Thoracic aorta (tissue), 2 donors: ENCODE measurements around the gene ZNF524. TPM values are rescaled to one million over a fixed set of nuclear protein-coding genes. Genes with fewer than 3 reads are reported as not detected.

ENCODE experiments used
- ATAC-seq: fragments of 150-250 bp; one replicate; pipeline ENCODE4 v1.8.0; 2017; ENCODE audit warnings: low read depth; ENCODE audit not compliant: insufficient number of reproducible peaks, low FRiP score
- DNase-seq: peaks from one replicate; pipeline ENCODE4 v3.0.0-alpha.2; 2020; ENCODE audit warnings: low spot score
- H3K27ac ChIP-seq, 2 donors: fragments of 200-600 bp; sonication (generic); 1 replicate in 1 of 2; 2 replicates in 1 of 2; pipeline ENCODE4 v1.5.1; 2016; ENCODE audit warnings: mild to moderate bottlenecking in 2 of 2, moderate library complexity in 2 of 2
- H3K27me3 ChIP-seq: fragments of 200-600 bp; sonication (generic); replicated peaks from 2 replicates; pipeline ENCODE4 v1.6.0; 2016; ENCODE audit warnings: mild to moderate bottlenecking; ENCODE audit not compliant: insufficient read depth
- H3K36me3 ChIP-seq: fragments of 200-600 bp; sonication (generic); one replicate; pipeline ENCODE4 v1.5.1; 2016
- H3K4me1 ChIP-seq, 2 donors: fragments of 200-600 bp; sonication (generic); 1 replicate in 1 of 2; 2 replicates in 1 of 2; pipeline versions ENCODE4 v1.5.1 to v1.6.0; 2016; ENCODE audit warnings: low read depth in 2 of 2, mild to moderate bottlenecking in 1 of 2; ENCODE audit not compliant: control insufficient read depth in 1 of 2
- H3K4me3 ChIP-seq: fragments of 200-600 bp; sonication (generic); 2 replicates; pipeline ENCODE4 v1.5.1; 2016; ENCODE audit warnings: mild to moderate bottlenecking
- H3K9me3 ChIP-seq: fragments of 200-600 bp; sonication (generic); 2 replicates; pipeline ENCODE4 v1.5.1; 2016
- total RNA-seq, 2 donors: library from RNA; depleted of rRNA; stranded (reverse); fragments of >200 nt; gene quantifications; one replicate each; pipeline versions ENCODE4 v1.1.0 to v1.2.3, GENCODE V29; 2016
- TF ChIP-seq, protein P1 (sequence below): fragments of 200-600 bp; sonication (generic); IDR thresholded peaks from one replicate; pipeline ENCODE4 v1.5.1; 2019; ENCODE audit warnings: antibody characterized with exemption

Gene ZNF524
- total RNA-seq, 2 donors from 2014 or later: 21.7 to 26.4 TPM

DNA sequence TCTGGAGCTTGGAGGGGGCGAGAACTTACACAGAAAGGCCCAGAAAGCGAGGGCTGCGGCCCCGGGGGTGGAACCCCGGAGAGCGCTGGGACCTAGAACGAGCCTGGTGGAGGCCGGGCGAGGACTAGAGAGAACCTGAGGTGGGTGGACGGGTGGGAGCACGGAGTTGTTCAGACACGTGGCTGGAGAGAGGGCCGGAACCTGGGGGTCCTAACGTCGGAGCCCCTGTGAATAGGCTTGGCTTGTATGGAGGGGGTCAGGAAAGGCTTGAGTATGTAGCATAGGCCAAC is 43.7 kb downstream of the ZNF524 start:
- no peak for ATAC-seq
- H3K27me3 ChIP-seq: no peaks in the 10 kb centered on the region
- peaks cover 51 to 62% of the 10 kb centered on the region in 2 donors for H3K4me1 ChIP-seq
- H3K9me3 ChIP-seq: no peaks in the 10 kb centered on the region
- peaks cover 6% of the 10 kb centered on the region for H3K36me3 ChIP-seq
- peak overlapping the region; percentile 89 to 92 for H3K27ac ChIP-seq
- TF ChIP-seq, protein P1, sequence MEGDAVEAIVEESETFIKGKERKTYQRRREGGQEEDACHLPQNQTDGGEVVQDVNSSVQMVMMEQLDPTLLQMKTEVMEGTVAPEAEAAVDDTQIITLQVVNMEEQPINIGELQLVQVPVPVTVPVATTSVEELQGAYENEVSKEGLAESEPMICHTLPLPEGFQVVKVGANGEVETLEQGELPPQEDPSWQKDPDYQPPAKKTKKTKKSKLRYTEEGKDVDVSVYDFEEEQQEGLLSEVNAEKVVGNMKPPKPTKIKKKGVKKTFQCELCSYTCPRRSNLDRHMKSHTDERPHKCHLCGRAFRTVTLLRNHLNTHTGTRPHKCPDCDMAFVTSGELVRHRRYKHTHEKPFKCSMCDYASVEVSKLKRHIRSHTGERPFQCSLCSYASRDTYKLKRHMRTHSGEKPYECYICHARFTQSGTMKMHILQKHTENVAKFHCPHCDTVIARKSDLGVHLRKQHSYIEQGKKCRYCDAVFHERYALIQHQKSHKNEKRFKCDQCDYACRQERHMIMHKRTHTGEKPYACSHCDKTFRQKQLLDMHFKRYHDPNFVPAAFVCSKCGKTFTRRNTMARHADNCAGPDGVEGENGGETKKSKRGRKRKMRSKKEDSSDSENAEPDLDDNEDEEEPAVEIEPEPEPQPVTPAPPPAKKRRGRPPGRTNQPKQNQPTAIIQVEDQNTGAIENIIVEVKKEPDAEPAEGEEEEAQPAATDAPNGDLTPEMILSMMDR: no peak
- DNase-seq: no peak
- peak overlapping the region; percentile 96 for H3K4me3 ChIP-seq

DNA sequence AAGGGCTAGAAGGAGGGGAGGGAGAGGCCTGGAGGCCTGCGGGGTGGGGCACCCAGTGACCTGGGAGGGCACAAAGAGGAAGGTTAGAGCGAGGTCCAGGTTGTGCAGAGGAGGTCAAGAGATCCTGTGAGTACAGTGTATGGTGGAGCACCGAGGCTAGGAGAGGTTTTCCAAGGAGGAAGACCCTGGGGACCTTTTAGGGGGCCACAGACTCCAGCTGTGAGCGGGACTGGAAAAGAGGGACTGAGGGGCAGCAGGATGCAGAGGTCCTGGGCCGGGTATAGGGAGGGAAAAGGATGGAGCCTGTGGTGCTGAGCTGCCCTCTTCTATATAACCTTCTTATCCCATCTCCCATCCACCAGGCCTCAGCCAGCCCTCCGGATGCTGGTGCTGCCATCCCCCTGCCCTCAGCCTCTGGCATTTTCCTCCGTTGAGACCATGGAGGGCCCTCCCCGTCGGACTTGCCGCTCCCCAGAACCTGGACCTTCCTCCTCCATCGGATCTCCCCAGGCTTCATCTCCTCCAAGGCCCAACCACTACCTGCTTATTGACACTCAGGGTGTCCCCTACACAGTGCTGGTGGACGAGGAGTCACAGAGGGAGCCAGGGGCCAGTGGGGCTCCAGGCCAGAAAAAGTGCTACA is 44.2 kb downstream of the ZNF524 start:
- Histone ChIP-seq H3K4me1 (peaks cover 54 to 62% of the 10 kb centered on the region in 2 donors), H3K36me3 (peaks cover 6% of the 10 kb centered on the region), H3K9me3 (no peaks in the 10 kb centered on the region), H3K27ac (peak overlapping the region; percentile 89 to 92), H3K4me3 (peak overlapping the region; percentile 96), H3K27me3 (no peaks in the 10 kb centered on the region)
- DNase-seq: no peak
- TF ChIP-seq, protein P1: no peak
- no peak for ATAC-seq

DNA sequence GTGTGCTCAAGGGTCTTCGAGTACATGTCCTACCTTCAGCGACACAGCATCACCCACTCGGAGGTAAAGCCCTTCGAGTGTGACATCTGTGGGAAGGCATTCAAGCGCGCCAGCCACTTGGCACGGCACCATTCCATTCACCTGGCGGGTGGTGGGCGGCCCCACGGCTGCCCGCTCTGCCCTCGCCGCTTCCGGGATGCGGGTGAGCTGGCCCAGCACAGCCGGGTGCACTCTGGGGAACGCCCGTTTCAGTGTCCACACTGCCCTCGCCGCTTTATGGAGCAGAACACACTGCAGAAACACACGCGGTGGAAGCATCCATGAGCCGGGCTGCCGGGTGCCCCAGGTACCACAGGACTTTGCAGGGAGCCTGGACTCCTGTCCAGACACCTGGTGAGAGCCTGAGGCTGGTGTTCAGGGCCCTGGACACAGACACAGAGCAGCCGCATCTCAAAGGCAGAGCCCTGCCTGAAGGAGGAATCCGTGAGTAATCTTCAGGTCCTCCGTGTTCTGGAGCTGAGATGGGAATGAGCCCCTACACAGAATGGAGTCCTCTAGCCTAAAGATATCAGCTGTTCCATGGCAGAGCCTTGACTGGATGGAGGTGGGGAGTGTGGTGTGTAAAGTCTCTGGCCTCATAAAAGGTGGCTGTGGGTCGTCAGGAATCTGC is 44.9 kb downstream of the ZNF524 start:
- H3K9me3 ChIP-seq: no peaks in the 10 kb centered on the region
- H3K27ac ChIP-seq: no peak overlapping the region
- H3K4me3 ChIP-seq: no peak overlapping the region
- peaks cover 6% of the 10 kb centered on the region for H3K36me3 ChIP-seq
- peaks cover 49 to 58% of the 10 kb centered on the region in 2 donors for H3K4me1 ChIP-seq
- ATAC-seq: no peak
- no peaks in the 10 kb centered on the region for H3K27me3 ChIP-seq
- DNase-seq: no peak
- TF ChIP-seq, protein P1: no peak

DNA sequence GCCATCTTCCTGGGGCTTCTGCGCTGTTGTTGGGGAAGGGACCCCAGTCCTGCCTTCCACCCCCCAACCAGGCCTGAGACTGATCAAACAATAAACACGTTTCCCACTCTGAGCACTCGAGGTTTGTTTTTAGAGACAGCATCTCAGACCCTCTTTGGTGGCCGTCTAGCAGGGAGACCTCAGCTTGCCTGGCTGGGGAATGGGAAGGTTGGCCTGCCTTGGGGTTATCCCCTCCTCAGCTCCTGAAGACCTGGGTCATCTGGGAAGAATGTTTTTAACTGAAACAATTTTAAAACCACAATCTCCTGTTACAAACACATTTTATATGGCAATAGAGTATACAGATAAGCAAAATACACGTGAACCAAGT is 45.4 kb downstream of the ZNF524 start:
- H3K27me3 ChIP-seq: no peaks in the 10 kb centered on the region
- no peak overlapping the region for H3K27ac ChIP-seq
- H3K4me3 ChIP-seq: no peak overlapping the region
- ATAC-seq (no peak), DNase-seq (no peak)
- no peaks in the 10 kb centered on the region for H3K9me3 ChIP-seq
- TF ChIP-seq, protein P1: no peak
- peaks cover 6% of the 10 kb centered on the region for H3K36me3 ChIP-seq
- H3K4me1 ChIP-seq: peaks cover 44 to 53% of the 10 kb centered on the region in 2 donors

DNA sequence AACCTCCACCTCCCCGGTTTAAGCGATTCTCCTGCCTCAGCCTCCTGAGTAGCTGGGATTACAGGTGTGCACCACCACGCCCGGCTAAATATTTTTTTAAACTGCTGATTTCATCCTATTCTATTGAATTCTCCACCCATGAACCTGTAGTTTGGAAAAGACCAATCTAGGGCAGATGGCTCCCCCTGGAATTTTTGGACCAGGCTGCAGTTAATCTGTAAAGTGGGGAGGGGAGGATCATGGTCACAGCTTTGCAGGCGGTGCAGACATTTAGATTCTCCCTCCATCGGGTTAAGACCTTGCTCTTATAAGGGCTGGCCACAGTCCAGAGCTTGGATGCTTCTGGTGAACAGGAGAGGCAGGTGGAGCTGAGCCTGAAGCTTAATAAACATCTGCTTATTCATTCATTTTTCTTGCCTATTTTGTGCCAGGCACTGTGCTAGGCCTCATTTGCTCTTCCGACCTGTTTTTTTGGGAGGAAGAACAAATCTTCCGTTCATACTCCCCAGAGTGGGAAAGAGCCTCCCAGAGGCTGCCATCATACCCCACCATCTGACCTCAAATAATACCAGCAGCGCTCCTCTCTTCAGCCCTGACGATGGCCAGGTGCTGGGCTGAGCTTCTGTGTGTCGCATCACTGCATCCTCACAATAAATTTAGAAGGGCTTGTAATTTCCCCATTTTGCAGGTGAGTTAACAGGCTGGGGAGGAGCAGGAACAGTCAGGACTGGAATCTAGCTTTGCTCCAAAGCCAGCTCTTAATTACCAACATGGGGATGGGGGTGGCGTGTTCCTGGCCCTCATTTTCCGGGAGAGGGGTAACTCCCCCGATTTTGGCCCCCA is 47.0 kb downstream of the ZNF524 start:
- TF ChIP-seq, protein P1: no peak
- no peak for ATAC-seq
- no peak for DNase-seq
- Histone ChIP-seq H3K36me3 (peaks cover 6% of the 10 kb centered on the region), H3K4me1 (peaks cover 39 to 51% of the 10 kb centered on the region in 2 donors), H3K27ac (peak overlapping the region; percentile 42 to 77), H3K27me3 (no peaks in the 10 kb centered on the region), H3K9me3 (no peaks in the 10 kb centered on the region), H3K4me3 (peak overlapping the region; percentile 96)
